H9 (cell line): ENCODE measurements around the gene DCUN1D2. TPM values are rescaled to one million over a fixed set of nuclear protein-coding genes. Genes with fewer than 3 reads are reported as not detected.

Experiments
- DNase-seq: peaks from one replicate; pipeline ENCODE4 v3.0.0-alpha.2; 2017
- H2AFZ ChIP-seq: one replicate; pipeline ENCODE4 v1.6.1; 2013; ENCODE audit warnings: mild to moderate bottlenecking, low read length, control low read depth, moderate library complexity
- H2AK5ac ChIP-seq: 2 replicates; pipeline ENCODE4 v1.6.1; 2013; ENCODE audit warnings: low read length, control low read depth, mixed read lengths; ENCODE audit not compliant: insufficient read length
- H2BK120ac ChIP-seq: one replicate; pipeline ENCODE4 v1.6.1; 2013; ENCODE audit warnings: low read depth, mild to moderate bottlenecking, low read length, control low read depth, inconsistent platforms; ENCODE audit not compliant: poor library complexity, severe bottlenecking
- H2BK12ac ChIP-seq: 2 replicates; pipeline ENCODE4 v1.6.1; 2013; ENCODE audit warnings: low read length, control low read depth, mixed read lengths, low read depth; ENCODE audit not compliant: insufficient read length
- H2BK15ac ChIP-seq: 2 replicates; pipeline ENCODE4 v1.6.1; 2013; ENCODE audit warnings: low read depth, low read length, control low read depth
- H2BK20ac ChIP-seq: one replicate; pipeline ENCODE4 v1.6.1; 2013; ENCODE audit warnings: low read depth, mild to moderate bottlenecking, low read length, control low read depth, inconsistent platforms; ENCODE audit not compliant: poor library complexity, severe bottlenecking
- H2BK5ac ChIP-seq: 2 replicates; pipeline ENCODE4 v1.6.1; 2013; ENCODE audit warnings: low read length, control low read depth, mixed read lengths; ENCODE audit not compliant: insufficient read length
- H3K14ac ChIP-seq: 2 replicates; pipeline ENCODE4 v1.6.1; 2013; ENCODE audit warnings: low read length, control low read depth; ENCODE audit not compliant: insufficient read depth
- H3K18ac ChIP-seq: 2 replicates; pipeline ENCODE4 v1.6.1; 2013; ENCODE audit warnings: low read depth, mild to moderate bottlenecking, mixed read lengths, low read length, control low read depth; ENCODE audit not compliant: insufficient read length
- H3K23ac ChIP-seq: 2 replicates; pipeline ENCODE4 v1.6.1; 2013; ENCODE audit warnings: low read length, control low read depth, mixed read lengths, low read depth; ENCODE audit not compliant: insufficient read length
- H3K23me2 ChIP-seq: 2 replicates; pipeline ENCODE4 v1.6.1; 2013; ENCODE audit warnings: low read depth, mild to moderate bottlenecking, mixed read lengths, low read length, control low read depth; ENCODE audit not compliant: insufficient read length, poor library complexity, severe bottlenecking
- H3K27ac ChIP-seq: 2 replicates; pipeline ENCODE4 v1.5.1; 2013; ENCODE audit warnings: low read length, control low read depth, mixed read lengths, low read depth; ENCODE audit not compliant: insufficient read length
- H3K27me3 ChIP-seq: 2 replicates; pipeline ENCODE4 v1.6.1; 2013; ENCODE audit warnings: low read length, control low read depth, inconsistent platforms; ENCODE audit not compliant: insufficient read depth
- H3K4ac ChIP-seq: 2 replicates; pipeline ENCODE4 v1.6.1; 2013; ENCODE audit warnings: low read depth, mild to moderate bottlenecking, control low read depth, inconsistent platforms, low read length, moderate library complexity
- H3K4me1 ChIP-seq: 2 replicates; pipeline ENCODE4 v1.6.1; 2013; ENCODE audit warnings: low read length, control low read depth, inconsistent platforms; ENCODE audit not compliant: insufficient read depth
- H3K4me2 ChIP-seq: 2 replicates; pipeline ENCODE4 v1.6.1; 2013; ENCODE audit warnings: low read length, control low read depth, mixed read lengths; ENCODE audit not compliant: insufficient read length, insufficient read depth
- H3K56ac ChIP-seq: 2 replicates; pipeline ENCODE4 v1.6.1; 2013; ENCODE audit warnings: low read depth, mild to moderate bottlenecking, mixed read lengths, low read length, control low read depth; ENCODE audit not compliant: insufficient read length
- H3K79me1 ChIP-seq: 2 replicates; pipeline ENCODE4 v1.6.1; 2013; ENCODE audit warnings: low read depth, mild to moderate bottlenecking, moderate library complexity, low read length, control low read depth, inconsistent platforms; ENCODE audit not compliant: insufficient read depth, poor library complexity, severe bottlenecking
- H3K79me2 ChIP-seq: 2 replicates; pipeline ENCODE4 v1.6.1; 2013; ENCODE audit warnings: low read length, control low read depth, inconsistent platforms; ENCODE audit not compliant: insufficient read depth
- H3K9ac ChIP-seq: 2 replicates; pipeline ENCODE4 v1.6.1; 2013; ENCODE audit warnings: low read length, control low read depth, mixed read lengths; ENCODE audit not compliant: insufficient read length; ENCODE audit errors: extremely low read depth
- H3K9me3 ChIP-seq: one replicate; pipeline ENCODE4 v1.6.1; 2013; ENCODE audit warnings: low read depth, low read length, inconsistent platforms; ENCODE audit not compliant: control insufficient read depth
- H3T11ph ChIP-seq: one replicate; pipeline ENCODE4 v1.6.1; 2013; ENCODE audit warnings: mild to moderate bottlenecking, low read length, control low read depth, inconsistent platforms
- H4K20me1 ChIP-seq: one replicate; pipeline ENCODE4 v1.6.1; 2013; ENCODE audit not compliant: control insufficient read depth, insufficient read length, insufficient read depth
- H4K5ac ChIP-seq: 2 replicates; pipeline ENCODE4 v1.6.1; 2013; ENCODE audit warnings: low read depth, mild to moderate bottlenecking, mixed read lengths, low read length, control low read depth; ENCODE audit not compliant: insufficient read length
- H4K8ac ChIP-seq: replicated peaks from 2 replicates; pipeline ENCODE4 v1.6.1; 2013; ENCODE audit warnings: low read length, control low read depth, mixed read lengths, low read depth; ENCODE audit not compliant: insufficient read length
- H4K91ac ChIP-seq: 2 replicates; pipeline ENCODE4 v1.6.1; 2013; ENCODE audit warnings: low read depth, mild to moderate bottlenecking, moderate library complexity, mixed read lengths, low read length, control low read depth; ENCODE audit not compliant: insufficient read length
- H3K27ac Mint-ChIP-seq, 3 experiments: 2 replicates in 2 of 3; 3 replicates in 1 of 3; pipeline ENCODE4 v1.8.0; 2020 to 2021; ENCODE audit warnings: mixed read lengths in 3 of 3, mild to moderate bottlenecking in 1 of 3, moderate library complexity in 1 of 3
- H3K27me3 Mint-ChIP-seq: 2 replicates; pipeline ENCODE4 v1.8.0; 2021; ENCODE audit warnings: low read depth, mild to moderate bottlenecking, moderate library complexity, mixed read lengths
- H3K36me3 Mint-ChIP-seq, 3 experiments: 2 replicates in 2 of 3; 3 replicates in 1 of 3; pipeline ENCODE4 v1.8.0; 2020 to 2021; ENCODE audit warnings: low read depth in 3 of 3, mixed read lengths in 3 of 3; ENCODE audit not compliant: insufficient read depth in 1 of 3
- H3K4me1 Mint-ChIP-seq, 2 experiments: 2 replicates each; pipeline ENCODE4 v1.8.0; 2020; ENCODE audit warnings: mixed read lengths in 2 of 2
- H3K4me3 Mint-ChIP-seq, 2 experiments: 2 replicates in 1 of 2; 3 replicates in 1 of 2; pipeline ENCODE4 v1.8.0; 2020 to 2021; ENCODE audit warnings: mild to moderate bottlenecking in 2 of 2, mixed read lengths in 2 of 2, moderate library complexity in 1 of 2
- H3K9me3 Mint-ChIP-seq, 2 experiments: 2 replicates in 1 of 2; 3 replicates in 1 of 2; pipeline ENCODE4 v1.8.0; 2020; ENCODE audit warnings: mild to moderate bottlenecking in 2 of 2, mixed read lengths in 2 of 2, moderate library complexity in 1 of 2
- WGBS: extraction: QIAGEN DNeasy Blood & Tissue Kit; methylation state at CpG from one replicate; pipeline ENCODE4 v1.1.7; 2013; ENCODE audit warnings: missing lambda C conversion rate, low lambda C conversion rate, mixed read lengths; ENCODE audit not compliant: insufficient read length; ENCODE audit errors: extremely low coverage; 5-methylcytosine and 5-hydroxymethylcytosine counted together
- total RNA-seq: library from RNA; stranded (reverse); gene quantifications from 2 replicates; pipeline ENCODE4 v1.2.1, GENCODE V29; 2021
- TF ChIP-seq, protein P1 (sequence below): fragments of 200-600 bp; sonication (generic); conservative IDR thresholded peaks from 3 replicates; pipeline ENCODE4 v1.8.0; 2021; ENCODE audit warnings: antibody characterized with exemption, mild to moderate bottlenecking

The DCUN1D2 gene
- total RNA-seq, 1 experiment from 2014 or later: 36.8 TPM

- Histone ChIP-seq H2BK5ac (no peak overlapping the region), H4K91ac (no peak overlapping the region), H3K27me3 (no peaks in the 10 kb centered on the region), H4K5ac (no peak overlapping the region), H3K23ac (no peak overlapping the region), H3K79me2 (peaks cover 9% of the 10 kb centered on the region; the same call in 1 of the 2 replicates), H3K23me2 (peaks cover 14% of the 10 kb centered on the region), H2AK5ac (no peak overlapping the region), H3K4me2 (peak overlapping the region; percentile 39), H3K4ac (no peak overlapping the region), H3K9me3 (no peaks in the 10 kb centered on the region), H4K8ac (no peak overlapping the region), H2AFZ (no peak overlapping the region), H3T11ph (no peak overlapping the region), H3K56ac (no peak overlapping the region), H2BK12ac (no peak overlapping the region), H3K79me1 (no peaks in the 10 kb centered on the region), H2BK15ac (no peak overlapping the region), H3K4me1 (peaks cover 4% of the 10 kb centered on the region; the same call in 1 of the 2 replicates), H3K14ac (peak overlapping the region; percentile 37; the same call in 1 of the 2 replicates), H4K20me1 (no peaks in the 10 kb centered on the region), H2BK120ac (no peak overlapping the region), H3K18ac (no peak overlapping the region), H3K9ac (no peak overlapping the region), H2BK20ac (no peak overlapping the region), H3K27ac (no peak overlapping the region)
- peak; percentile 65 for DNase-seq
- Mint-ChIP-seq H3K27ac (peak overlapping the region; percentile 42 to 92 (median 66)), H3K27me3 (no peaks in the 10 kb centered on the region), H3K36me3 (peaks cover 21 to 55% (median 52%) of the 10 kb centered on the region in 3 experiments; a peak in 6 of 7 replicates), H3K4me3 (peak overlapping the region; percentile 51 to 78), H3K9me3 (peaks cover 0 to 2% of the 10 kb centered on the region in 2 experiments; a peak in 2 of 5 replicates), H3K4me1 (peaks cover 41 to 44% of the 10 kb centered on the region in 2 experiments)
- TF ChIP-seq, protein P1, sequence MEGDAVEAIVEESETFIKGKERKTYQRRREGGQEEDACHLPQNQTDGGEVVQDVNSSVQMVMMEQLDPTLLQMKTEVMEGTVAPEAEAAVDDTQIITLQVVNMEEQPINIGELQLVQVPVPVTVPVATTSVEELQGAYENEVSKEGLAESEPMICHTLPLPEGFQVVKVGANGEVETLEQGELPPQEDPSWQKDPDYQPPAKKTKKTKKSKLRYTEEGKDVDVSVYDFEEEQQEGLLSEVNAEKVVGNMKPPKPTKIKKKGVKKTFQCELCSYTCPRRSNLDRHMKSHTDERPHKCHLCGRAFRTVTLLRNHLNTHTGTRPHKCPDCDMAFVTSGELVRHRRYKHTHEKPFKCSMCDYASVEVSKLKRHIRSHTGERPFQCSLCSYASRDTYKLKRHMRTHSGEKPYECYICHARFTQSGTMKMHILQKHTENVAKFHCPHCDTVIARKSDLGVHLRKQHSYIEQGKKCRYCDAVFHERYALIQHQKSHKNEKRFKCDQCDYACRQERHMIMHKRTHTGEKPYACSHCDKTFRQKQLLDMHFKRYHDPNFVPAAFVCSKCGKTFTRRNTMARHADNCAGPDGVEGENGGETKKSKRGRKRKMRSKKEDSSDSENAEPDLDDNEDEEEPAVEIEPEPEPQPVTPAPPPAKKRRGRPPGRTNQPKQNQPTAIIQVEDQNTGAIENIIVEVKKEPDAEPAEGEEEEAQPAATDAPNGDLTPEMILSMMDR: no peak
- WGBS: no CpG with 5 or more reads among the region's 26 CpGs
Measured at GRCh38 chr13:113495494-113496210, 5.1 kb upstream of the DCUN1D2 start.
